T47D (cell line): ENCODE results near the gene NEURL1B.

Experiments used
- DNase-seq, 2 experiments: peaks; one replicate each; pipeline versions ENCODE4 v3.0.0 to v3.0.0-alpha.2; 2011 to 2012; ENCODE audit warnings: low read depth in 1 of 2, low spot score in 1 of 2
- JUND ChIP-seq: IDR thresholded peaks from 2 replicates; pipeline ENCODE4 v1.6.1; 2012; ENCODE audit warnings: low read depth
- in situ Hi-C: cut with HindIII; loops from 2 replicates; pipeline ENCODE4 v1.10.0; 2016; ENCODE audit warnings: low sequenced_read_pairs, low pct_unique_long_range_greater_than_20kb

The NEURL1B gene

GRCh38 chr5:172658961-172659501 lies 18.0 kb downstream of the NEURL1B start:
- in situ Hi-C loops = no loop called here
- TF ChIP-seq JUND = no peak
- no peak for DNase-seq

- TF ChIP-seq JUND = no peak
- in situ Hi-C loops = no loop called here
- no peak for DNase-seq
Observed at GRCh38 chr5:172659570-172659908, 18.5 kb downstream of the NEURL1B start.

GRCh38 chr5:172659909-172660628 lies 19.0 kb downstream of the NEURL1B start:
- in situ Hi-C loops = no loop called here
- TF ChIP-seq JUND = no peak
- DNase-seq = no peak

- no peak for DNase-seq
- TF ChIP-seq JUND = no peak
- in situ Hi-C loops = no loop called here
Observed at GRCh38 chr5:172660974-172661373, 19.9 kb downstream of the NEURL1B start.

GRCh38 chr5:172661526-172661925 lies 20.5 kb downstream of the NEURL1B start:
- in situ Hi-C loops = no loop called here
- DNase-seq = no peak
- no peak for TF ChIP-seq JUND

- TF ChIP-seq JUND = no peak
- in situ Hi-C loops = no loop called here
- no peak for DNase-seq
Observed at GRCh38 chr5:172662596-172662995, 21.5 kb downstream of the NEURL1B start.

- in situ Hi-C loops = no loop called here
- no peak for TF ChIP-seq JUND
- DNase-seq = no peak
Observed at GRCh38 chr5:172664018-172664417, 23.0 kb downstream of the NEURL1B start.

GRCh38 chr5:172664681-172665541 lies 23.8 kb downstream of the NEURL1B start:
- in situ Hi-C loops = no loop called here

GRCh38 chr5:172666251-172666650 lies 25.2 kb downstream of the NEURL1B start:
- DNase-seq = no peak
- TF ChIP-seq JUND = no peak
- in situ Hi-C loops = no loop called here

More at GRCh38 chr5:172664681-172665541, 23.8 kb downstream of the NEURL1B start:
- no peak for DNase-seq
- TF ChIP-seq JUND = no peak

GRCh38 chr5:172667786-172668593 lies 26.9 kb downstream of the NEURL1B start:
- in situ Hi-C loops = no loop called here
- no peak for TF ChIP-seq JUND
- DNase-seq = no peak

GRCh38 chr5:172668594-172669071 lies 27.6 kb downstream of the NEURL1B start:
- TF ChIP-seq JUND = no peak
- in situ Hi-C loops = no loop called here
- no peak for DNase-seq

- no peak for TF ChIP-seq JUND
- DNase-seq = no peak
- in situ Hi-C loops = no loop called here
Observed at GRCh38 chr5:172669386-172670004, 28.4 kb downstream of the NEURL1B start.
